Cerebellar nuclear complex (tissue), 1 donor: Measurements from ENCODE around the gene SMIM20.

Experiments
- DNase-seq, 2 experiments: peaks; one replicate each; lab custom pipeline; 2025; lab: John Stamatoyannopoulos, UW

SMIM20 gene

GRCh38 chr4:25926462-25926861, 12.4 kb downstream of the SMIM20 start:
- peak in 1 of 2 experiments; percentile 6 for DNase-seq

GRCh38 chr4:25927361-25928195, 13.6 kb downstream of the SMIM20 start:
- peak in 1 of 2 experiments; percentile 17 for DNase-seq

- peak in 1 of 2 experiments; percentile 19 for DNase-seq
Measured at GRCh38 chr4:25928379-25929297, 14.6 kb downstream of the SMIM20 start.

- DNase-seq: peak in 1 of 2 experiments; percentile 3
Measured at GRCh38 chr4:25929298-25929686, 15.3 kb downstream of the SMIM20 start.

- DNase-seq: no peak
Measured at GRCh38 chr4:25930731-25931354, 16.8 kb downstream of the SMIM20 start.

GRCh38 chr4:25936696-25937095, 22.7 kb downstream of the SMIM20 start:
- DNase-seq: no peak

GRCh38 chr4:25937801-25938200, 23.8 kb downstream of the SMIM20 start:
- no peak for DNase-seq

- DNase-seq: no peak
Measured at GRCh38 chr4:25938366-25938765, 24.3 kb downstream of the SMIM20 start.

GRCh38 chr4:25938787-25939186, 24.8 kb downstream of the SMIM20 start:
- DNase-seq: no peak

GRCh38 chr4:25939330-25939729, 25.3 kb downstream of the SMIM20 start:
- no peak for DNase-seq

- DNase-seq: no peak
Measured at GRCh38 chr4:25941457-25942221, 27.6 kb downstream of the SMIM20 start.

GRCh38 chr4:25943312-25943711, 29.3 kb downstream of the SMIM20 start:
- no peak for DNase-seq

- no peak for DNase-seq
Measured at GRCh38 chr4:25943805-25944204, 29.8 kb downstream of the SMIM20 start.

- no peak for DNase-seq
Measured at GRCh38 chr4:25948051-25948450, 34.0 kb downstream of the SMIM20 start.

GRCh38 chr4:25949173-25949748, 35.2 kb downstream of the SMIM20 start:
- no peak for DNase-seq

- DNase-seq: no peak
Measured at GRCh38 chr4:25949994-25950393, 36.0 kb downstream of the SMIM20 start.

GRCh38 chr4:25950461-25951389, 36.7 kb downstream of the SMIM20 start:
- no peak for DNase-seq

GRCh38 chr4:25951390-25951952, 37.5 kb downstream of the SMIM20 start:
- DNase-seq: no peak

GRCh38 chr4:25953740-25954139, 39.7 kb downstream of the SMIM20 start:
- no peak for DNase-seq
